Mammary epithelial cell (primary cell): Measurements from ENCODE around the gene XIAP.

Source experiments
- CTCF ChIP-seq, 2 donors: IDR thresholded peaks in 1 of 2; conservative IDR thresholded peaks in 1 of 2; 2 replicates each; pipeline ENCODE4 v1.5.1; 2011 to 2012; ENCODE audit warnings: inconsistent platforms in 2 of 2, low read length in 2 of 2, mild to moderate bottlenecking in 2 of 2, control low read depth in 1 of 2, low read depth in 1 of 2; ENCODE audit not compliant: insufficient read depth in 1 of 2; ENCODE audit errors: extremely low read depth in 1 of 2
- EZH2 ChIP-seq: IDR thresholded peaks from 2 replicates; pipeline ENCODE4 v1.6.1; 2012; ENCODE audit warnings: low read length, inconsistent platforms, borderline replicate concordance

- no peak for TF ChIP-seq EZH2
- TF ChIP-seq CTCF (conservative IDR thresholded peaks at IDR 0.05 in 1 of 2, IDR thresholded peaks at IDR 0.05 in 1 of 2; ENCODE audit: extremely low read depth in 1 of 2, insufficient read depth in 1 of 2, low read depth in 1 of 2, low read length in 2 of 2) = no peak
These were observed 14.1 kb downstream of the XIAP start for GRCh38 chrX:123873956-123874355.
